Glutamatergic neuron (in vitro differentiated cells): Measurements from ENCODE around the gene CBX3. TPM values are rescaled to one million over a fixed set of nuclear protein-coding genes. Genes with fewer than 3 reads are reported as not detected.
"Not testable (repeated sequence)": the region's sequence is repeated elsewhere in the genome, so short reads cannot be mapped to it uniquely, and the experiment has no call there.

ENCODE experiments used
- DNase-seq: peaks from one replicate; pipeline ENCODE4 v3.0.0; 2022
- H3K27ac Mint-ChIP-seq: one replicate; pipeline ENCODE4 v1.8.0; 2020; ENCODE audit warnings: mild to moderate bottlenecking, mixed read lengths, inconsistent platforms; ENCODE audit not compliant: unreplicated experiment
- H3K27me3 Mint-ChIP-seq: one replicate; pipeline ENCODE4 v1.8.0; 2020; ENCODE audit warnings: mild to moderate bottlenecking, moderate library complexity, mixed read lengths, inconsistent platforms; ENCODE audit not compliant: unreplicated experiment
- H3K36me3 Mint-ChIP-seq: one replicate; pipeline ENCODE4 v1.8.0; 2020; ENCODE audit warnings: mild to moderate bottlenecking, mixed read lengths, inconsistent platforms; ENCODE audit not compliant: unreplicated experiment
- H3K4me1 Mint-ChIP-seq: one replicate; pipeline ENCODE4 v1.8.0; 2020; ENCODE audit warnings: mild to moderate bottlenecking, low read depth, mixed read lengths, inconsistent platforms; ENCODE audit not compliant: unreplicated experiment
- H3K4me3 Mint-ChIP-seq: one replicate; pipeline ENCODE4 v1.8.0; 2020; ENCODE audit warnings: mild to moderate bottlenecking, mixed read lengths, inconsistent platforms; ENCODE audit not compliant: unreplicated experiment
- H3K9me3 Mint-ChIP-seq: one replicate; pipeline ENCODE4 v1.8.0; 2020; ENCODE audit warnings: mild to moderate bottlenecking, moderate library complexity, mixed read lengths, inconsistent platforms; ENCODE audit not compliant: unreplicated experiment
- CTCF ChIP-seq: fragments of 200-600 bp; sonication (generic); IDR thresholded peaks from one replicate; pipeline ENCODE4 v1.5.0; 2021; ENCODE audit not compliant: partially characterized antibody, unreplicated experiment
- long read RNA-seq: library from polyadenylated mRNA; unstranded; transcript quantifications from one replicate; pipeline ENCODE4 v2.0.0, GENCODE V29; 2020; ENCODE audit not compliant: unreplicated experiment
- total RNA-seq: library from RNA; stranded (reverse); fragmentation: NEBNext Ultra II Directional; extraction: Animal tissue kit (Norgen Biotek cat#: 25700); gene quantifications from one replicate; pipeline ENCODE4 v1.2.1, GENCODE V29; 2021; ENCODE audit not compliant: unreplicated experiment

The CBX3 gene
- 191 TPM for total RNA-seq
- long read RNA-seq, transcript CBX3-202 (6 exons, 1,857 nt), result major isoform, 47 of 72 reads
- long read RNA-seq, partial matches to known transcripts, result 4 of 72 reads
- long read RNA-seq, other reads (novel, unspliced or antisense), result 17 of 72 reads

DNA sequence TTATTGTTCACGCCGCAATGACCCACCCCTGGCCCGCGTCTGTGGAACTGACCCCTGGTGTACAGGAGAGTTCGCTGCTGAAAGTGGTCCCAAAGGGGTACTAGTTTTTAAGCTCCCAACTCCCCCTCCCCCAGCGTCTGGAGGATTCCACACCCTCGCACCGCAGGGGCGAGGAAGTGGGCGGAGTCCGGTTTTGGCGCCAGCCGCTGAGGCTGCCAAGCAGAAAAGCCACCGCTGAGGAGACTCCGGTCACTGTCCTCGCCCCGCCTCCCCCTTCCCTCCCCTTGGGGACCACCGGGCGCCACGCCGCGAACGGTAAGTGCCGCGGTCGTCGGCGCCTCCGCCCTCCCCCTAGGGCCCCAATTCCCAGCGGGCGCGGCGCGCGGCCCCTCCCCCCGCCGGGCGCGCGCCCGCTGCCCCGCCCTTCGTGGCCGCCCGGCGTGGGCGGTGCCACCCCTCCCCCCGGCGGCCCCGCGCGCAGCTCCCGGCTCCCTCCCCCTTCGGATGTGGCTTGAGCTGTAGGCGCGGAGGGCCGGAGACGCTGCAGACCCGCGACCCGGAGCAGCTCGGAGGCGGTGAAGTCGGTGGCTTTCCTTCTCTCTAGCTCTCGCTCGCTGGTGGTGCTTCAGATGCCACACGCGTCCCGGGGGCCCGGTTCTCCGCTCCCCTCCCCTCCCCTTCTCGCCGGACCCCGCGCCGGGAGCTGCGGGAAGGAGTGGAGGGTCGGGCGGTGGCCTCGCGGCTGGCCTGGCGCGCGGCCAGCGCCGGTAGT, at the start of gene CBX3:
TSS of gene CBX3 (plus strand) at position 499 of the 772 bp plus-strand sequence. CDS start 1,254 bp downstream, outside the sequence.
- peaks cover 29% of the 10 kb centered on the region for H3K9me3 Mint-ChIP-seq

DNA sequence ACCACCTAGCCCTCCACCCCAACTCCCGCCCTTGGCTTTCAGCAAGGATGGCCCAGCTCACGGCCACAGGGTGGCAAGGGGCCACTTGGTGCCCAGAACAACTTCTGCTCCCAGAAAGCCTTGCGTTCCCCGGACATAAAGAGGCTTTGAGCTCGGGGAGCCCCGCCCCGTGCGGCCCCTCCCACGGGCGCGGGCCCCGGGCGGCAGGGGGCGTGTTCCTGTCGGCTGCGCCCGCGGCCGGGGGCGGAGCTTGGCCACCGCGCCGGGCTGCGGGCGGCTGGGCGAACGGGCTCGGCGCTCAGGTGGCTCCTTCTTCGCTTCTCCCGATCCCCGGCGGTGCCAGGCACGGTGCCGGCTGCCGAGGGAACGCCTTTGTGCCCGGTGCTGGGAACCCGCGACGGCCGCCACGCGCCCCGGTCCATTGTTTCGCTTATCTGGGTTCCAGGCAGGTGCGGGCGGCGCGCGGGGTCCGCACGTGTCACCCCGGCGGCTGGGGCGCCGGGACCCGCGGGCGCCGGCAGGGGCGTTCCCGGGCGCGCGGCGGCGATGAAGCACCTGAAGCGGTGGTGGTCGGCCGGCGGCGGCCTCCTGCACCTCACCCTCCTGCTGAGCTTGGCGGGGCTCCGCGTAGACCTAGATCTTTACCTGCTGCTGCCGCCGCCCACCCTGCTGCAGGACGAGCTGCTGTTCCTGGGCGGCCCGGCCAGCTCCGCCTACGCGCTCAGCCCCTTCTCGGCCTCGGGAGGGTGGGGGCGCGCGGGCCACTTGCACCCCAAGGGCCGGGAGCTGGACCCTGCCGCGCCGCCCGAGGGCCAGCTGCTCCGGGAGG, 49.4 kb upstream of the CBX3 start, which contains the start of gene NFE2L3:
TSS of gene NFE2L3 (plus strand) at position 246 of the 829 bp plus-strand sequence. CDS start at position 547, 301 bp downstream.
- H3K27ac Mint-ChIP-seq, result peak within 1 kb of the TSS; percentile 83
- H3K9me3 Mint-ChIP-seq, result peaks cover 10% of the 10 kb centered on the region
- H3K36me3 Mint-ChIP-seq, result peaks cover 5% of the 10 kb centered on the region
- peak; percentile 77 for DNase-seq
- no peak for TF ChIP-seq CTCF
- H3K4me1 Mint-ChIP-seq, result peaks cover 11% of the 10 kb centered on the region
- peak within 1 kb of the TSS; percentile 93 for H3K4me3 Mint-ChIP-seq
- H3K27me3 Mint-ChIP-seq, result peaks cover 26% of the 10 kb centered on the region

More for the DNA sequence above, at the start of gene CBX3:
- Mint-ChIP-seq H3K36me3 (peaks cover 10% of the 10 kb centered on the region), H3K27ac (peak within 1 kb of the TSS; percentile 100), H3K4me3 (peak within 1 kb of the TSS; percentile 100), H3K27me3 (peaks cover 24% of the 10 kb centered on the region), H3K4me1 (peaks cover 24% of the 10 kb centered on the region)
- peak; percentile 95 for DNase-seq
- no peak for TF ChIP-seq CTCF

GRCh38 chr7:26152782-26153240, 48.7 kb upstream of the CBX3 start:
- H3K27ac Mint-ChIP-seq, result peak overlapping the region; percentile 83
- H3K4me3 Mint-ChIP-seq, result peak overlapping the region; percentile 93
- peaks cover 11% of the 10 kb centered on the region for H3K4me1 Mint-ChIP-seq
- DNase-seq, H3K9me3 Mint-ChIP-seq, H3K36me3 Mint-ChIP-seq: not testable (repeated sequence)
- peaks cover 24% of the 10 kb centered on the region for H3K27me3 Mint-ChIP-seq

DNA sequence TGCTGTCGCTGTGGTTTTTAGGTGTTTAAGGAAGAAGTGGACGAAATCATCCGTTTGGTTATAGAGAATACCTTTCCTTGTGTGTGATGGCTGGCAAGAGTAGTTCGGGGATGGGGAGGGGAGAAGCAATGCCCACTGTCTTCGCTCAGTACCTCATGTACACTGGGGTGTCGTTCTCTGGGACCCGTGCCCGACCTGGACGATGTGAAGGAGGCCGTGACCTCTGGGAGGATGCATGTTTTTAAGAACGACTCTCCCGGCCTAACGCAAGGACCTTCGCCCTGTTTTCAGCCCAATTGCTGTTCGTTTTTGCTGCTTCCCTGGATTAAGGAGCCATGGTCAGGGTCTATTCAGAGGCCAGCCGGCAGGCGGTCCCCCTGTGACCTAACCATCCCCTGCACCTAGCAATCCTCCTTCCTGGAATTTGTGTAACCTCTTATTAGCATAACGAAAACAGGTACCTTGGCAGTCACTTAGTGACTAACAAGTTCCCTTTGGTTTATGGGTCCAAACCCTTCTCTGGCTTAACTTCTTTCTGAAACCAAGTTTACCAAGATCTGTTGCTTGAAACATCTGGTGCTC, 48.2 kb upstream of the CBX3 start:
- Mint-ChIP-seq H3K9me3 (peaks cover 10% of the 10 kb centered on the region), H3K27me3 (peaks cover 24% of the 10 kb centered on the region), H3K4me1 (peaks cover 11% of the 10 kb centered on the region), H3K27ac (peak overlapping the region; percentile 83), H3K36me3 (peaks cover 5% of the 10 kb centered on the region), H3K4me3 (peak overlapping the region; percentile 93)
- no peak for DNase-seq
- no peak for TF ChIP-seq CTCF
